C4-2B (cell line): ENCODE measurements around the gene ZNF592.

Experiments
- CTCF ChIP-seq: fragments of 450-650 bp; conservative IDR thresholded peaks from 2 replicates; pipeline ENCODE4 v1.5.1; 2017; ENCODE audit warnings: mild to moderate bottlenecking
- ZFX ChIP-seq: fragments of 450-650 bp; IDR thresholded peaks from 2 replicates; pipeline ENCODE4 v1.6.1; 2017

GRCh38 chr15:84772031-84772430 is 23.6 kb downstream of the ZNF592 start:
- TF ChIP-seq CTCF = no peak
- no peak for TF ChIP-seq ZFX
